ENCODE results near the gene DOCK2.

- TF ChIP-seq, protein P1, sequence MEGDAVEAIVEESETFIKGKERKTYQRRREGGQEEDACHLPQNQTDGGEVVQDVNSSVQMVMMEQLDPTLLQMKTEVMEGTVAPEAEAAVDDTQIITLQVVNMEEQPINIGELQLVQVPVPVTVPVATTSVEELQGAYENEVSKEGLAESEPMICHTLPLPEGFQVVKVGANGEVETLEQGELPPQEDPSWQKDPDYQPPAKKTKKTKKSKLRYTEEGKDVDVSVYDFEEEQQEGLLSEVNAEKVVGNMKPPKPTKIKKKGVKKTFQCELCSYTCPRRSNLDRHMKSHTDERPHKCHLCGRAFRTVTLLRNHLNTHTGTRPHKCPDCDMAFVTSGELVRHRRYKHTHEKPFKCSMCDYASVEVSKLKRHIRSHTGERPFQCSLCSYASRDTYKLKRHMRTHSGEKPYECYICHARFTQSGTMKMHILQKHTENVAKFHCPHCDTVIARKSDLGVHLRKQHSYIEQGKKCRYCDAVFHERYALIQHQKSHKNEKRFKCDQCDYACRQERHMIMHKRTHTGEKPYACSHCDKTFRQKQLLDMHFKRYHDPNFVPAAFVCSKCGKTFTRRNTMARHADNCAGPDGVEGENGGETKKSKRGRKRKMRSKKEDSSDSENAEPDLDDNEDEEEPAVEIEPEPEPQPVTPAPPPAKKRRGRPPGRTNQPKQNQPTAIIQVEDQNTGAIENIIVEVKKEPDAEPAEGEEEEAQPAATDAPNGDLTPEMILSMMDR (IDR thresholded peaks at IDR 0.05), result no peak
- TF ChIP-seq ZFX (IDR thresholded peaks at IDR 0.05; ENCODE audit: borderline replicate concordance), result no peak
These were observed 148.9 kb downstream of the DOCK2 start for GRCh38 chr5:169785771-169786618.
